Heart left ventricle (tissue), 13 donors: ENCODE results near the gene MSX2.

Experiments used
- CTCF ChIP-seq, 12 donors: fragments of 200-600 bp; sonication (generic) in 4 of 12; IDR thresholded peaks; one replicate each; pipeline versions ENCODE4 v1.5.0 to v1.8.0; 2018 to 2022; ENCODE audit warnings: antibody characterized with exemption in 12 of 12, mild to moderate bottlenecking in 5 of 12
- POLR2A ChIP-seq, 2 donors: fragments of 450-650 bp; IDR thresholded peaks; one replicate each; pipeline ENCODE4 v1.6.1; 2017; ENCODE audit warnings: antibody characterized with exemption in 2 of 2, mild to moderate bottlenecking in 2 of 2, moderate library complexity in 2 of 2
- donor health status: ischemic (EF 13 %, LVEDD 7.1; RV severe dilation, severe dysfunction).
- donor health status: DM: no; HTN: yes; CAD: no.
- donor health status: DM: no; HTN: no; CAD: no.
- donor health status: ischemic (EF 25% LVEDD 6.9; RV normal size, moderate dysfunction).
- donor health status: ischemic (EF 25% LVEDD 5.7; RV mildly dilated, moderate dysfunction).
- donor health status: ischemic (EF 35%, LVEDD 5.7; RV mildly dilated, moderate dysfunction).
- donor health status: nonischemic (EF 11% LVEDD 7.7; RV severe dilation, severe dysfunction).
- donor health status: DM: yes; HTN: yes; CAD: no.
- donor health status: PGD.
- donor health status: ischemic (EF 29% LVEDD 5.4; RV normal size, mild dysfunction).
- donor health status: nonischemic (EF 23%, LVEDD 6.1; RV moderate dilation, normal function).

GRCh38 chr5:174773371-174773770 is 49.0 kb downstream of the MSX2 start:
- TF ChIP-seq POLR2A (IDR thresholded peaks at IDR 0.05) (no peak), CTCF (IDR thresholded peaks at IDR 0.05) (no peak)
